CD1c-positive myeloid dendritic cell (primary cell): ENCODE measurements around the gene PIGX.

Experiments
- DNase-seq: peaks from one replicate; pipeline ENCODE4 v3.0.0-alpha.2; 2016; ENCODE audit errors: extremely low spot score

PIGX gene

DNA sequence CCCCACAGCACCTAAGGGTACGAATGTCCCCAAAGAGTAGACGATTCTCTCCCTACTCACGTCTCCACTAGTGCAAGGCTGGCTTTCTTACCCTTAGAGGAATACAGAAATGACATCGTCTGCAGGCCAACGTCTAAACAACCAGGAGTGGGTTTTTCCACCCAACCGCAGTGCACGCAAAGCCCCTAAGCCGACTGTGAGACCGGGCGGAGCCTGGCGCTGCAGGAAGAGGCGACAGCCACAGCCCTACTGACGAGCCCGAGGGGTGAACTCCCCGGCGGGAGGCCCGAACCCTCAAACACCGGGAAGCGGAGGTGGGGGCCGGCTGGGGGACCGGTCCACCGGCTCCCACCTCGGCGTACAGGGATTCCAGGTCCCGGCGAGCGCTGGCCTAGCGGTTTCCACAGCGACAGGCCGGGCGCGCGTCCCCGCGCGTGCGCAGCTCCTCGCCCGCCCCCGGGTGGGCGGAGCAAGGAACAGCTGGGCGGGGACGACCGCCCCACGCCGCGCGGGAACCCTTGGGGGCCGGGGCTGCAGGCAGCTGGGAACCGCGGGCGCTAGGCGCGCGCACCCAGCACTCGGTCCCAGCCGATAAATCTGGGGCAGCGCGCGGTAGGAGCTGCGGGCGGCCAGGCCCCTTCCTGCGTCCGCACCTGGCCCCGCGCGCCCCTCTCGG lies at the start of gene PIGX, which contains the start of gene CEP19:
Gene PIGX (plus strand): TSS at position 540 of the 676 bp plus-strand sequence.
Gene CEP19 (minus strand): TSS at position 413 of the 676 bp plus-strand sequence. CDS start 3,593 bp downstream, outside the sequence.
- DNase-seq: peak; percentile 95

DNA sequence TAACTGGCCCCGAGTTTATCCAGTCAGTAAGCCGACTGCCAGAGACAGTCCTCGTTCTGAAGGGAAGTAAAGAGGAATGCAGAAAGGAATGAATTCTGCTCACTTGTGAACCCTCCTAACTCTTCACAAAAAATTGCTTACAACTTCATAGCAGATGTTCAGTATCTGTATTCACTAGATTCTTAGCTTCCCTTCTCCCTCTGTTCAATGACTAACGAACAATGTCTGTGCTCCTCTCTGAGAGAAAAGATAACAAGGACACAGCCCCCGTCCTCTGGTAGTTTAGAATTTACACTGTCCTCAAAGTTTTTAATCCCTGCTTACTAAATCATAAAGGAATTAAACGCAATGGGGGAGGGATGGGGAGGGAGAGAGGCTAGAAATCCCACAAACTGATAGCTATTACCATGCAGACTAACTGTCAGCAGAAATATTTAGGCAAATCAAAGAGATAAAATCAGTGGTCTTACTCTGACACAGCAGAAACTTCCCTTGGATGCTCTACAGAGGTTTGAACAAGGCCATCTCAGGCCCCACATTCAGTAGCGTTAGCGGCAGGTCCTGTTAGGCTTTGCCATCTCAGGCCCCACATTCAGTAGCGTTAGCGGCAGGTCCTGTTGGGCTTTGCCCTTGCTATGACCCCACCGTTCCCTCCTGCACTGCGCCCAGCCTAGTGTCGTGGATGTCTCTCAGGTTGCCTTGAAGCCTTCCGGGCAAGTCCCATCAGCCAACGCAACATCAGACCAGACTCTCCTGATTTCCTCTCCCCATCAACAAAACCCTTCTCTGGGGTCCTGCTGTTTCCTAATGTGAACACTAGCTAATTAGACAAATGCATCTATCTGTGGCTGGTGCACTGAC lies 49.2 kb upstream of the PIGX start:
- no peak for DNase-seq

DNA sequence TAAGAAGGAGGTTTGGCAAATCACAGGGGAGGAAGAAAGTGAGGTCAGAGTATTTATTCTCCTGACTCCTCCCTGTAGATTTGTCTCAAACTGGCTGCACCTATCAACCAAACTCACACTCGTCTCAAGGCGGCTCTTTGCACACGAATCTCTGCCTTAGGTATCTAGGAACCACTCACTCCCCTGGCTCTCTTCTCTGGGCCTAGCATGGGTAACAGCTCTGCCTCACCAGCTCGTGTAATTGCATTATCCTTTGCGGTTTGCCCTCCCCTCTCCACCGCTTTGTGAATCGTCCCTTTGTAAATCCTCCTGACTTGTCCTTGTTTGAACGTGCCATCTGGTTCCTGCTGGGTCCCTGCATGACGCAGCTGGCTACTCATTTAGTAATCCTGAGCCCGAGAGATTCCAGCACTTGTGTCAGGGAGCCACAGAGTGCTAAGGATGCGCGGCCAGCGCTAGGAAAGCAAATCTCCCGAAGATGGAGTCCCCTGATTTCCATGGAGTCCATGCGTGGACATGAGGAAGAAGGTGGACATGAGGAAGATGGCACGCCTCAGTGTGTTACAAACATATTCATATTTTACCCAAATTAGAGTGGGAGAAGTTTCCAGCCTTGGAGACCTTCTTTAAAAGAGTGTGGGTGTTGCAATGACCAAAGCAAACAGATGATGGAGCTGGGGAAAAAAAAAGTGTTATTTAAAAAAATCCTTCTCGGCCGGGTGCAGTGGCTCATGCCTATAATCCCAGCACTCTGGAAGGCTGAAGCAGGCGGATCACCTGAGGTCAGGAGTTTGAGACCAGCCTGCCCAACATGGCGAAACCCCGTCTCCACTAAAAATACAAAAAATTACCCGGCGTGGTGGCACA lies 45.9 kb upstream of the PIGX start:
- no peak for DNase-seq

DNA sequence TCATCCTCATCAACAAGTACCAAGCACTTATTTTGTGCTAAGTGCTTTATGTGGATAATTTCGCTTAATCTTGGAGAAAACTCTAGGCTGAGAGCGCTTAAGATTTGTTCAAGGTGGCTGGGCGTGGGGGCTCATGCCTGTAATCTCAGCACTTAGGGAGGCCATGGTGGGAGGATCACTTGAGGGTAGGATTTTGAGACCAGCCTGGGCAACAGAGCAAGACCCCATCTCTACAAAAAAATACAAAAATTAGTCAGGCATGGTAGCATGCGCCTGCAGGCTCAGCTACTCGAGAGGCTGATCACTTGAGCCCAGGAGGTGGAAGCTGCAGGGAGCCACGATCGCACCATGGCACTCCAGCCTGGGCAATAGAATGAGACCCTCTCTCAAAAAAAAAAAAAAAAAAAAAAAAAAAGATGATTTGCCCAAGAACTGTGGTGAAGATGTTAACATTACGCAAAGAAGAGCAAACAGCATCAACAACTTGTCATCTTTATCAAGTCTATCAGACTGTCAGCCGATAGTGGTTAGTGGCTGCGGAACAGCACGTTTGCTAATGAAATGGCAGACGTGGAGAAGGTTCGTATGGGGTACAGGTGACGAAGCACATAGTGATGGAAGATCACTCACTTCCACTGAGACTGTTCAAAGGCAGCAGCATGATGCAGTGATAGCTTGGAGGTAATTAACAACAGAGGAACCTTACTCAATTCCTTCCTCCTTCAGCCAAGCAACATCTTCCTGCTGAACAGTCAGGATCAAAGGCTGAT lies 44.9 kb upstream of the PIGX start:
- DNase-seq: no peak

DNA sequence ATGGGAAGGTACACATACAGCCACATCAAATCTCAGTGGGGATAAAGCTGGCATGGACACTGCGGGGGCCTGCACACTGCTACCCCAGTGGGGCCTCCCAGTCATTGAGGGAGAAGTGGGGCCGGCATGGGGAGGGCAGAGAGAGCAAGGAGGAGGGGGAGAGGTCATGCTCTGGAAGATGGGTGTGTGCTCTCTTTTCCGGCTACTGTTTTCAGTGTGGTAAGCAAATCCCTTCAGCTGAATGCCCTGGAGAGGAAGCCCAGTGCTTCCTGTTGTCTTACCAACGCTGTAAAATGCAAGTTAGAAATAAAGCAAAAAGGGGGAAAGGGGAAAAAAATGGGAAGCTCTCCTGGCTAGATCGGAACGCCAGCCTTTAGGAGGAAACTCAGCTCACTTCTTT lies 41.8 kb upstream of the PIGX start:
- peak; percentile 54 for DNase-seq

DNA sequence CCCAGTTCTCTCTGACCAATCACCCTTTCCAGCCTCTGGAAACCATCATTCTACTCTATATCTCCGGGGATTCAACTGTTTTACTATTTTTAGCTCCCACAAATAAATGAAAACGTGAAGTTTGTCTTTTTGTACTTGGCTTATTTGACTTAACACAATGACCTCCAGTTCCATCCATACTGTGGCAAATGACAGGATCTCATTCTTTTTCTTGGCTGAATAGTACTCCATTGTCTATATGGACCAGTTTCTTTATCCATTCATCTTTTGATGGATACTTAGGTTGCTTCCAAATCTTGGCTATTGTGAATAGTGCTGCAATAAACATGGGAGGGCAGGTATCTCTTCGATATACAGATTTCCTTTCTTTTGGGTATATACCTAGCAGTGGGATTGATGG lies 38.5 kb upstream of the PIGX start:
- no peak for DNase-seq

DNA sequence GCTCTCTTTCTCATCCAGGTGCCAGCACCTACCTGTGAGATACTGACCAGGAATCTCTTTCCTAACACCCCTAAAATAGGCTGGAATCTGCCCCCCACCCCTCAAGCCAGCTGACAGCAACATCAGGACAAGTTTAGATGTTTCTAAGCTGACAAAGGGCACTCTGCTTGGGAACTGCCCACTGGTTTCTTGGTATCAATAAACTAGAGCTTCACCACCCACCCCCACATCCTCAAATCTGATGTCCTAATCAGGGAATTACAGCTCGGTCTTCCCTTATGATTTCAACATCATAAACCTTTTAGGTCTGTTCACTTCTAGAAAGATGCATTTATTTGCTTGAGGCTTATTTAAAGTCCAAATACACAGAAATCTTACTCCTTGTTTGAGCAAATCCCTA lies 34.8 kb upstream of the PIGX start:
- peak; percentile 67 for DNase-seq

DNA sequence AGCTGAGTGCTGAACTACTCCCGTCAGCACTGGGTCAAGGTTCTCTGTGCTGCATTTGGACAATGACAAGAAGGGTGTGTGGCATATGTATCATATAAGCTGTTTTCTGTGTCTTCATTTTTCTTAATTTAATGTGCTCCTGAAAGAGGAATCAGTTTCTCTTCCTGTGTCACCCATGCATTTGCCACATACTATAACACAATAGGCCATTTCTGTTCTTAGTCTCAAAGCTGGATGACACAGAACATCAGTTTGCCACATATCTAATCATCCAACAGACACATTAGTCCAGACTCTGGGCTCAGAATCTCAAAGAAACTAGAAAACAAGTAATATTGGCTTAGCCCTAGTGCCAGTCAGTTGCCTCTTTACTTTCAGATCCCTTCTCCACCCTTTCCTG lies 34.2 kb upstream of the PIGX start:
- DNase-seq: peak; percentile 34

DNA sequence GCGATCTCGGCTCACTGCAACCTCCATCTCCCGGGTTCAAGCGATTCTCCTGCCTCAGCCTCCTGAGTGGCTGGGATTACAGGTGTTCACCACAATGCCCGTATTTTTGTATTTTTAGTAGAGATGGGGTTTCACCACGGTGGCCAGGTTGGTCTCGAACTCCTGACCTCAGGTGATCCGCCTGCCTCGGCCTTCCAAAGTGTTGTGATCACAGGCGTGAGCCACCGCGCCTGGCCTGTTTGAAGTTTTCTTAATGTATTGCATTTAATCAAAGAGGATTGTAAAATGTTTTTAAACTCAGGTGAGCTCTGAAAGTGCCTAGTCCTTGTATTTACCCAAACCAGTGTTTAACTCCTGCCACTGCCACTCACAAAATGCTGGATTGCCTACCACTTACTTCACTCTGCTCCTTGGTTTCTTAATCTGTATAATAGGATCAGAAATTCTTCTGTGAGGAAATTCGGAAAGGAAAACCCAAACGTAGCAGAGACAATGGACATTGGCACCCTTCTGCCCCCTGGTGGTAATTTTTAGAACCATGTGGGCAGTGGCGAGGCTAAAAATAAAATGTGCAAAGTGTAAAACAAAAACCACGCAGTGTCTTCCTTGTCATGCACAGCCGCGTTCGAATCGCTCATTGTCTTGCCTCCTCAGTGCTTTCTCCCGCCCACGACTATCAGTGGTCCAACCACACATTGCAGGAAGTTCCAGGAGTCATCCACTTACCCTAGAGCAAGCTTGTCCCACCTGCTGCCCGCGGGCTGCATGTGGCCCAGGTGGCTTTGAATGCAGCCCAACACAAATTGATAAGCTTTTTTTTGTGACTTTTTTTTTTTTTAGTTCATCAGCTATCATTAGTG lies 27.4 kb upstream of the PIGX start:
- DNase-seq: peak; percentile 91

DNA sequence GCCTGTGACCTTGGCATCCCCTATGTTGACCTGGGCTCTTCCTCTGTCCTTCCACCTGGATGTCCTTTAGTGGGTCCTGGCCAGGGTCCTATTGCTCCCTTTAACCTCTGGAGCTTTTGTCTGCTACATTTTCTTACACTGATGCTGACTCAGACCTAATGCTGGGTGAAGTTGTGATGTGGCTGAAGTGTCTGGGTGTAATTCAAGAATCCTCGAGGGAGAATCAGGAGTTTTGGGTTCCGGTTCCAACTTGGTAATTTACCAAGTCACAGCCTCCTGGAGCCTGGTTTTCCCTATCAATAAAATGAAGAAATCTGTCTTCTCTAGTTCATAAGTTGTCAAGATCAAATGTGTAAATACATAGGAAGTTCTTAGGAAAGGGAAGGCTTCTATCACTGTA lies 25.7 kb upstream of the PIGX start:
- no peak for DNase-seq

DNA sequence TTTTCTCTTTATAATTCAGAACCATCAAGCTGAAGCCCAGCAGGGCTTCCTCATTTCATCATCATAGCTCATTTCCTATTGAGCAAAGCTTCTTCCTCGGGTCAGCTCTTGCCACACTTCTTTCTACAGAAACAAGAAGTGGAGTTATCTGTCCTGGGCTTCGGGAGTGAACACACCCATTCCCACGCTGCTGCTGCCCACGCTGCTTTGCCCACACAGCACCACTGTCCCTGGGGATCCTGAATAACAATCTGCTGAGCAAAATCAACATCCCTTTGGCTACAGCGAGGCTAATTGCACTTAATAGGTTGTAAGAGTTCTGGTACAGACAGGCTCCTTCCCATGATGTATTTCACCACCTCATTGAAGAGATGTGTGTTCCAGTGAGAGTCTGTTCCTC lies 23.8 kb upstream of the PIGX start:
- DNase-seq: peak; percentile 96

DNA sequence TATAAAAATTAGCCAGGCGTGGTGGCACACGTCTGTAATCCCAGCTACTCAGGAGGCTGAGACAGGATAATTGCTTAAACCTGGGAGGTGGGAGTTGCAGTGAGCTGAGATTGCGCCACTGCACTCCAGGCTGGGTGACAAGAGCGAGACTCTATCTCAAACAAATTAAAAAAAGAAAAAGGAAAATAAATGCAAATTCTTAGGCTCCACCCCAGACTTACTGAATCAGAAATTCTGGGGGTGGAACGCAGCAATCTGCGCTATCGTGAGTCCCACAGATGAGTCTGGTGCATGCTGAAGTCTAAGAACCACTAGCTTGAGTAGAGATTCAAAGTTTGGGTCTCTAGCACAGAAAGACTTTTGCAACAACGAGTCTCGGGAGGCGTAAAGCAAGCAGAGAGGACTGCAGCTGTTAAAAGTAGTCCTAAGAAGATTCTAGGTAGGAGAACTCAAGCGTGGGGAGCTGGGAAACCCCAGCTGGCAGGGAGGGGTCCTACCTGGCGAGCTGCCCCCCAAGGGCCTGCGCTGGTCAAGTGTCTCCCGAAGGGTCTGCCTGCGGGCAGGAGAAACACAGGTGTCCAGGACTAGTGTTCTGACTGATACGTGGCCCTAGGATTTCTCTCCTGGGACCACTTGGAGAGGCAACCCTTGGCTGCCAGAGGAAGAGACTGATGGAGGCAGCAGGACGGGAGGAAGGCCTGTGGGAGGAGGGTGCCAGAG lies 22.1 kb upstream of the PIGX start:
- peak; percentile 64 for DNase-seq

DNA sequence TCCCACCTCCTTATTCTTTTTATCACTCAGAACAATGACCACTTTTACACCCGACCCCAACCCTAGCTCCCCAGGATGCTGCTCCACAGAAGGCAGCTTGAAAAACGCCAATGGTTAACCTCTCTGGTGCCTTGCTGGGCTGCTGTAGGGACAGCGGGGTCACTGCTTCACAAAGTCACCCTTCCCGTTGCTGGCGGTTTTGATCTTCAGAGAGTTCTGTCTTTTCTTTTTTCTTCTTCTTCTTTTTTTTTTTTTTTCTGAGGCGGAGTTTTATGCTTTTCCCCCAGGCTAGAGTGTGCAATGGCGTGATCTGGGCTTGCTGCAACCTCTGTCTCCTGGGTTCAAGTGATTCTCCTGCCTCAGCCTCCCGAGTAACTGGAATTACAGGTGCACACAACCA lies 20.8 kb upstream of the PIGX start:
- peak; percentile 36 for DNase-seq

DNA sequence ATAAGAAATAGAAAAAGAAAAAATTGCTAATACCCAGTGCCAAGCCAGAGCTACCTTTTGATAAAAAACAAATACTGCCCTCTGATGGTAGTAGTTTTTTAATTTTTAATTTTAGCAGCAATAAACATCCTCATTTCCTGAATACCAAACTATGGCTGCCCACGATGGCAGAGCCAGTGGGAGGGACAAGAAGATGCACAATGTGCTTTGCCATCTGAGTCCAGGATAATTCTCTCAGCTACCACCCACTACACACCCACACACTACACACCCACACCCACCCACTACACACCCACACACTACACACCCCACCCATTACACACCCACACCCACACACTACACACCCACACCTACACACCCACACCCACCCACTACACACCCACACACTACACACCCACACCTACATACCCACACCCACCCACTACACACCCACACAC lies 18.0 kb upstream of the PIGX start:
- DNase-seq: peak; percentile 66

DNA sequence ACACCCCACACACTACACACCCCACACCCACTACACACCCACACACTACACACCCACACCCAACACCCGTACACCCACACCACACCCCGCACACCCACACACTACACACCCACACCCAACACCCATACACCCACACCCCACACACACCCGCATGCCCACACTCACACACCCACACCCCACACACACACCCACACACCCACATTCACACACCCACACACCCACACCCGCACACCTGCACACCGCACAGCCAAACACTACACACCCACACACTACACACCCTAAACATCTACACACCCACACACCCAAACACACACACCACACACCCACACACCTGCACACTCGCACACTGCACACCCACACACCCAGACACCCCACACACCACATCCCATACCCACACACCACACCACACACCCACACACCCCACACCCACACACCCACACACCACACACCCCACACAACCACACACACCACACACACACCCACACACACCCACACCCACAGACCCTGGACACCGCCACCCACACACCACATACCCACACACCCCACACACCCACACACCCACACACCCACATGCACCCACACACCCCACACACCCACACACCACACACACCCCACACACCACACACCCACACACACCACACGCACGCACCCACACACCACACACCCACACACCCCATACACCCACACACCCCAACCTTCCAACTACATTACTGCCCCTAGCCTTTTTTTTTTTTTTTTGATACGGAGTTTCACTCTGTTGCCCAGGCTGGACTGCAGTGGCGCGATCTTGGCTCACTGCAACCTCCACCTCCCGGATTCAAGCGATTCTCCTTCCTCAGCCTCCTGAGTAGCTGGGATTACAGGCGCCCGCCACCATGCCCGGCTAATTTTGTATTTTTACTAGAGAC lies 17.0 kb upstream of the PIGX start:
- peak; percentile 33 for DNase-seq

DNA sequence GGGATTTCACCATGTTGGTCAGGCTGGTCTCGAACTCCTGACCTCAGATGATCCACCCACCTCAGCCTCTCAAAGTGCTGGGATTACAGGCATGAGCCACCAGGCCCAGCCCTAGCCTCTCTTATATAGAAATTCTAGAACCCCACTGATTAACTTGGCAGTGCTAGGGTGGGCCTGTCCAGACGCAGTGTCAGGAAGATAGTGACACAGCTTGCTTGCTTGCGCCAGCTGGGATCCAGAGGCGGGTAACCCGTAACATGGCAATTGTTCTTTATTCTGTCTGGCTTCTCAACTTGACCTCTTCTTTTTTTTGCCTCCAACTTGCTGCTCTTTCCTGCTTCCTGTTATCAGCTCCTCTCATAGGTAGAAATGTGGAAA lies 16.3 kb upstream of the PIGX start:
- DNase-seq: peak; percentile 43

DNA sequence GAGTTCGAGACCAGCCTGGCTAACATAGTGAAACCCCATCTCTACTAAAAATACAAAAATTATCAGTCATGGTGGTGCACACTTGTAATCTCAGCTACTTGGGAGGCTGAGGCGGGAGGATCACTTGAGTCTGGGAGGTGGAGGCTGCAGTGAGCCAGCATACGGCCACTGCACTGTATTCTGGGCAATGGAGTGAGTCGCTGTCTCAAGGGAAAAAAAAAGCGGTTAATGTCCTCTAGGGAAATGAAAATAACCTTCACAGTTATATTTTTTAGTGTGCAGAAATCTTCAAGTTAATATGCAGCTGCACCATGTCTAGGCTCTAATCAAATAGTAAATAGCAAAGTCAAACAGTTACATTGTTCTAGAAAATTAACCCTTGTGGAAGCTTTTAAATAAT lies 14.9 kb upstream of the PIGX start:
- no peak for DNase-seq

DNA sequence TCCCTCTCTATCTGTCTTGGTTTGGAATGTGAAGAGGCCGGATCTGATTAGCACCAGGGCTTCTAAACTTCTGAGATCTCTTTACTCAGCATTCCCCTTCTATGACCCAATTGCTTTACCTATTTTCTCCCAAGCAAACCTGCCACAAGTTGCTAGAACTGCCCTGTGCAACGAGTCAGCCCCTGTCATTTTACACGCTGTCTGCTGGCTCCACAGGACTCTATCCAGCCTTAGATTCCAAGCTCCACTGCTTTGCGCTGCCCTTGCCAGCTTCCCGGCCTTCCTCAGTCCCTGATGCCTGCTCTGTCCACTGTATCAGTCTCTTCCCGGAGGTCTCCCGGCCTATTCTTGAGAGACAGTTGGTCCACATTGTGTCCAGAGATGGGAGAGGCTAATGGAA lies 12.4 kb upstream of the PIGX start:
- no peak for DNase-seq

DNA sequence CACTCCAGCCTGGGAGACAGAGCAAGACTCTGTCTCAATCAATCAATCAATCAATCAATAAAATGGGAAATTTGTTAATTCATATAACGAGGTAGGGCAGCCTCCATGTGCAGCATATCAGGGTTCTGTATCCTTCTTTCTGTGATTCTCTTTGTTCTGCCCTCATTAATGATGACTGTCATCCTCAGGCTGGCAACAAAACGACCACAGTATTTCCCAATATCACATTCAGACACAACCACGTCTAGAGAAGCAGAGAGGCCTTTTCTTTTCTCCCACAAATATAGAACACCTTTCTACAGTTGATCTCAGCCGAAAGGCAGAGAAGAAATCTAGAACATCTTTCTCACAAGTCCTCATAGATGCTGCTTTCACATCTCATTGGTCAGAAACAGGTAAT lies 11.4 kb upstream of the PIGX start:
- no peak for DNase-seq
